Thoracic aorta (tissue), 2 donors: ENCODE results near the gene POU4F1. TPM values are rescaled to one million over a fixed set of nuclear protein-coding genes. Genes with fewer than 3 reads are reported as not detected.

Experiments
- ATAC-seq: fragments of 150-250 bp; one replicate; pipeline ENCODE4 v1.8.0; 2017; ENCODE audit warnings: low read depth; ENCODE audit not compliant: insufficient number of reproducible peaks, low FRiP score
- DNase-seq: peaks from one replicate; pipeline ENCODE4 v3.0.0-alpha.2; 2020; ENCODE audit warnings: low spot score
- H3K27ac ChIP-seq, 2 donors: fragments of 200-600 bp; sonication (generic); 1 replicate in 1 of 2; 2 replicates in 1 of 2; pipeline ENCODE4 v1.5.1; 2016; ENCODE audit warnings: mild to moderate bottlenecking in 2 of 2, moderate library complexity in 2 of 2
- H3K27me3 ChIP-seq: fragments of 200-600 bp; sonication (generic); replicated peaks from 2 replicates; pipeline ENCODE4 v1.6.0; 2016; ENCODE audit warnings: mild to moderate bottlenecking; ENCODE audit not compliant: insufficient read depth
- H3K36me3 ChIP-seq: fragments of 200-600 bp; sonication (generic); one replicate; pipeline ENCODE4 v1.5.1; 2016
- H3K4me1 ChIP-seq, 2 donors: fragments of 200-600 bp; sonication (generic); 1 replicate in 1 of 2; 2 replicates in 1 of 2; pipeline versions ENCODE4 v1.5.1 to v1.6.0; 2016; ENCODE audit warnings: low read depth in 2 of 2, mild to moderate bottlenecking in 1 of 2; ENCODE audit not compliant: control insufficient read depth in 1 of 2
- H3K4me3 ChIP-seq: fragments of 200-600 bp; sonication (generic); 2 replicates; pipeline ENCODE4 v1.5.1; 2016; ENCODE audit warnings: mild to moderate bottlenecking
- H3K9me3 ChIP-seq: fragments of 200-600 bp; sonication (generic); 2 replicates; pipeline ENCODE4 v1.5.1; 2016
- total RNA-seq, 2 donors: library from RNA; depleted of rRNA; stranded (reverse); fragments of >200 nt; gene quantifications; one replicate each; pipeline versions ENCODE4 v1.1.0 to v1.2.3, GENCODE V29; 2016
- TF ChIP-seq, protein P1 (sequence below): fragments of 200-600 bp; sonication (generic); IDR thresholded peaks from one replicate; pipeline ENCODE4 v1.5.1; 2019; ENCODE audit warnings: antibody characterized with exemption

POU4F1 gene
- total RNA-seq, 2 donors from 2014 or later = 1.1 TPM; not detected in 1

DNA sequence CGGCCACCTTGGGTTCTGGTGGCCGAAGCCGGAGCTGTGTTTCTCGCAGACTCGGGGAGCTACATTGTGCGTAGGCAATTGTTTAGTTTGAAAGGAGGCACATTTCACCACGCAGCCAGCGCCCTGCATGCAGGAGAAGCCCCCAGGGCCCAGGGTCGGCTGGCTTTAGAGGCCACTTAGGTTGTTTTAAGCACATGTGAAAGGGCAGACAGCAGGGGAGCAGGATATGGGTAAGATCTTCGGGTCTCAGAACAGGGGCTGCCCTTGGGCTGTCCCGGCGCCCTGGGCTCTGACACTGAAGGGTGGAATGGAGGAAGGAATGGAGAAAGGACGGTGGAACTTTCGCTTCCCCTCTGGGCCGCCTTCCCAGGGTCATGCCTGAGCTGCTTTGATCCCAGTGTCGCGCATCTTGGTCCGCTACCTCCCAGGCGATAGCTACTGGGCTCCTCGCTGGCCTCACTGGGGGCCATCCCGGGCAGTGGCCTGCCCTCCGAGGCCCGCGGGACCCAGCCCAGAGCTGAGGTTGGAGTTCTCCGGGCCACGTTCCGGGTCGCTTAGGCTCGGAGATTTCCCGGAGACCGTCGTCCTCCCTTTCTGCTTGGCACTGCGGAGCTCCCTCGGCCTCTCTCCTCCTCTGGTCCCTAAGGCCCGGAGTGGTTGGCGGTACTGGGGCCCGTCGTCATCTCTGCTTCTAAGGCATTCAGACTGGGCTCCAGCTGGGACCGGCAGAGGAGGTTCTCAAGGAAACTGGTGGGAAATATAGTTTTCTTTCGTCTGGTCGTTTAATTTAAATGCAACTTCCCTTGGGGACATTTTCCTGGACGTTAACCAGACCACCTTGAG lies 4.3 kb upstream of the POU4F1 start:
- Histone ChIP-seq H3K27me3 (peaks cover 32% of the 10 kb centered on the region), H3K9me3 (no peaks in the 10 kb centered on the region), H3K4me1 (peaks cover 25 to 32% of the 10 kb centered on the region in 2 donors), H3K27ac (no peak overlapping the region), H3K36me3 (no peaks in the 10 kb centered on the region), H3K4me3 (peak overlapping the region; percentile 42)
- TF ChIP-seq, protein P1, sequence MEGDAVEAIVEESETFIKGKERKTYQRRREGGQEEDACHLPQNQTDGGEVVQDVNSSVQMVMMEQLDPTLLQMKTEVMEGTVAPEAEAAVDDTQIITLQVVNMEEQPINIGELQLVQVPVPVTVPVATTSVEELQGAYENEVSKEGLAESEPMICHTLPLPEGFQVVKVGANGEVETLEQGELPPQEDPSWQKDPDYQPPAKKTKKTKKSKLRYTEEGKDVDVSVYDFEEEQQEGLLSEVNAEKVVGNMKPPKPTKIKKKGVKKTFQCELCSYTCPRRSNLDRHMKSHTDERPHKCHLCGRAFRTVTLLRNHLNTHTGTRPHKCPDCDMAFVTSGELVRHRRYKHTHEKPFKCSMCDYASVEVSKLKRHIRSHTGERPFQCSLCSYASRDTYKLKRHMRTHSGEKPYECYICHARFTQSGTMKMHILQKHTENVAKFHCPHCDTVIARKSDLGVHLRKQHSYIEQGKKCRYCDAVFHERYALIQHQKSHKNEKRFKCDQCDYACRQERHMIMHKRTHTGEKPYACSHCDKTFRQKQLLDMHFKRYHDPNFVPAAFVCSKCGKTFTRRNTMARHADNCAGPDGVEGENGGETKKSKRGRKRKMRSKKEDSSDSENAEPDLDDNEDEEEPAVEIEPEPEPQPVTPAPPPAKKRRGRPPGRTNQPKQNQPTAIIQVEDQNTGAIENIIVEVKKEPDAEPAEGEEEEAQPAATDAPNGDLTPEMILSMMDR = no peak
- ATAC-seq (no peak), DNase-seq (no peak)

DNA sequence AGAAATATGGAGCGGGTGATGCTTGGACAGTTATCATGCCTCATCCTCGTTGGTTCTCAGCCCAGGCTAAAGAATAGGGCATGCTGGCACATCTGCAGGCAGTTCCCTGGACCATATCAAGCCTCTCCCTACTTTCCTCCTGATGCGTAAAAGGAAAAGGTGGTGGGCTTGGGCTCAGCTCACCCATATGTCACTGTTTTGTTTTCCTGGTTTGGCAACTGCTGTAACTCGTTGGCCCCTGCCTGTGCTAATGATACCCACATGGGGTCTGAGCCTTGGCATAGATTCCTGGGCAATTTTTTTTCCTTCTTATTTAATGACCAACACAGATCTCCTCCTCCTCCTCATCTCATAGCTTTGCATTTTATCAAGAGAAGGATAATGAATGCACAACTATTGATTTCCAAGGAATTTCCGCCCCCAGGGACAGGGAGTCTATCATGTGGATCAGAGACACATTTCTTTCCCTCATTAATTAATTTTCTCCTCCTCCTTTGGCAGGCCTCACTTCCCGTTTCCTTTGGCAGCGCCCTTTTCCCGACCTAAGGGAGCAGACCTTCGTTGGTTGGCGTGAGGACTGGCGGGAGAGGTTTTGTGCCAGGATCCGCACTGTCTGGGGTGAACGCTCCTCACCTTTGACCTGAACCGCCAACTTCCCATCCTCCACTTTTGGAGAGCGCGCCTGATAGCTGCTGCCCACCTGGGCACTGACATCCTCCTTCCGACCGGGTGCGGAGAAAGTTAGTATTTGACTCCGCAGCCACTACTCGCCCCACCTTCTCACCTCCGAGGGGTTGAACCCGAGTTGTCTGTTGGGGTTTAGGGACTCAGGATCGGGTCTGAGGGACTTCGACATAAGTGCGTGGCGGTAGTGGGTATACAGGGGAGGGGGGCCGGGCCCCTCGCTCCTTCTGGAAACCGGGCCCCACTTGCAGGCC lies 3.4 kb upstream of the POU4F1 start:
- peaks cover 36% of the 10 kb centered on the region for H3K27me3 ChIP-seq
- H3K4me1 ChIP-seq = peaks cover 29 to 35% of the 10 kb centered on the region in 2 donors
- H3K27ac ChIP-seq = no peak overlapping the region
- H3K4me3 ChIP-seq = no peak overlapping the region
- no peak for DNase-seq
- H3K36me3 ChIP-seq = no peaks in the 10 kb centered on the region
- TF ChIP-seq, protein P1 = no peak
- H3K9me3 ChIP-seq = no peaks in the 10 kb centered on the region
- ATAC-seq = no peak

DNA sequence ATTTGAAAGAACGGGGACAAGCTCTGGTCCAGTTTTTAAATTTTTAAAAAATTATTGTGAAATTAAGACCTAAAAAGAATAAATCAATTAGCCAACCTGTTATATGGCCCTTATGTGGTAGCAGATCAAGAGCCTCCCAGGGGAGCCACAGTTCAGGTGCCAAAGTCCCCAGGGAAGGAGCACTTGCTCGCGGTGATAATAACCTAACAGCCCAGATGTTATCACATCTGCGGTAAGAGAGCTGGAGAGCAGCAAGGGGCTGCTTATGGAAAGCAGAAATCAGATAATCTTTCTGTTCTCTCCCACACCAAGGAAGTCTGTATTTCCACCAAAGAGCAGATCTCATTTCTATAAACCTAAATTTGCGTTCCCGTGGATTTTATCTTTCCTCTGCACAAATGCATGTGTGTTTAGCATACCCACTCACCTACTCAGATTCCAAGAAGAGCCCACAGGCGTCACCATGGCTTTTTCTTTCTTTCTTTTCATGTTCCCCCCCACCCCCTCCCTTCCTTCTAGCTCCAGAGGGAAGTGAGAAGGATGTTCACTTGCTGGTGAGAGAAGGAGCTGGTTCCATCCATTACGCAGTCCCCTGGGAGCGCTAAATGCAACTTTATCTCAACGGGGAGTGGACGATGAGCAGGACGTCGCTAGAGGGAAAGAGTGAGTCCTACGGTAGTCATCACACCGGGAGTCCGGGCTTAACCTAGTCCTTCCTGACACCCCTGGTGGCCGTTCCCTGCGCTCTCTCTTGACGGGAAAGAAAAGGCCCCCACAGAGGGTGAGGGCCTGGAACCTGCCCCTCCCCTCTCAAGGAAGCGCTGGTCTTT lies 1.6 kb upstream of the POU4F1 start:
- no peak for ATAC-seq

DNA sequence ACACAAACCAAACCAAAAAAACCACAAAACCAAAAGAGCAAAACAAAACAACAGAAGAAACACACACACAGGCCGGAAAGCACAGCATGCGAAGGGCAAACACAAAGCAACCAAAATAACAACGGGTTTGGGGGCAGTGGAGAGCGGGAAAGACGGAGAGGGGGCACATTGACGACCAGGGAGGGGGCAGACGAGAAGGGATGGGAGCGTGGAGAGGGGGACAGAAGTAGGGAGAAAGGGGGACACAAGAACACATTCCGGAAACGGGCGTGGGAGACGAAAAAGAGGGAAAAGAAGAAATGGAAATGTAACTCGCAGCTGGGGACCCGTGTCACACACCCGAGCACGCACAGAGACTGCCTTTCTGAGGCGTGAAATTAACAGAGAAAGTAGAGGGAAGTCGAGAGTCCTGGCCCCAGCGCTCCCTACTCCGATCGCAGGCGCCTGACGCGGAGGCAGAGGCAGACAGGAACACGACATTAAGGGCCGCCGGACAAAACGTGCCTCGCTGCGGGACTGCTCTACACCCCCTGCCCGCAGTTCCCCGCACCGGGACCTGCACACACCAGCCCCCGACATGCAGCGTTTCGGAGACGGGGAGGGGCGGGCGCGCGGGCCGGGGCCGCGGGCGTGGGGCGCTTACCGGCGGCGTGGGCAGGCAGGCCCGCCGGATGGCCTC lies 652 bp downstream of the POU4F1 start:
- ATAC-seq = no peak
- H3K27me3 ChIP-seq = peaks cover 65% of the 10 kb centered on the region

More for the DNA sequence above, 1.6 kb upstream of the POU4F1 start:
- Histone ChIP-seq H3K4me3 (no peak overlapping the region), H3K36me3 (no peaks in the 10 kb centered on the region), H3K27me3 (peaks cover 52% of the 10 kb centered on the region), H3K9me3 (no peaks in the 10 kb centered on the region), H3K27ac (no peak overlapping the region), H3K4me1 (peaks cover 33 to 40% of the 10 kb centered on the region in 2 donors)
- no peak for DNase-seq
- TF ChIP-seq, protein P1 = no peak

More for the DNA sequence above, 652 bp downstream of the POU4F1 start:
- peaks cover 23 to 27% of the 10 kb centered on the region in 2 donors for H3K4me1 ChIP-seq
- no peak for DNase-seq
- TF ChIP-seq, protein P1 = no peak
- H3K36me3 ChIP-seq = no peaks in the 10 kb centered on the region
- no peaks in the 10 kb centered on the region for H3K9me3 ChIP-seq
- H3K27ac ChIP-seq = no peak overlapping the region
- H3K4me3 ChIP-seq = peak overlapping the region; percentile 65
